Osteoblast (primary cell): ENCODE measurements around the gene MAP4K3. TPM values are rescaled to one million over a fixed set of nuclear protein-coding genes. Genes with fewer than 3 reads are reported as not detected.

Experiments
- DNase-seq: peaks from one replicate; pipeline ENCODE4 v3.0.0; 2011; ENCODE audit warnings: low spot score, mixed read lengths; ENCODE audit not compliant: insufficient read length; ENCODE audit errors: missing footprints
- H2AFZ ChIP-seq: 2 replicates; pipeline ENCODE4 v1.6.0; 2011; ENCODE audit warnings: mild to moderate bottlenecking, low read length
- H3K27ac ChIP-seq: 2 replicates; pipeline ENCODE4 v1.5.1; 2011; ENCODE audit warnings: mild to moderate bottlenecking, low read depth, low read length, moderate library complexity
- H3K27me3 ChIP-seq: 2 replicates; pipeline ENCODE4 v1.6.0; 2012; ENCODE audit warnings: mild to moderate bottlenecking, control low read depth, inconsistent platforms, low read length, moderate library complexity; ENCODE audit not compliant: insufficient read depth
- H3K36me3 ChIP-seq: 2 replicates; pipeline ENCODE4 v1.5.1; 2011; ENCODE audit warnings: mild to moderate bottlenecking, low read length, control low read depth, moderate library complexity; ENCODE audit not compliant: insufficient read depth
- H3K4me1 ChIP-seq: 2 replicates; pipeline ENCODE4 v1.5.1; 2011; ENCODE audit warnings: mild to moderate bottlenecking, low read length, control low read depth, moderate library complexity; ENCODE audit not compliant: insufficient read depth
- H3K4me2 ChIP-seq: 2 replicates; pipeline ENCODE4 v1.6.0; 2011; ENCODE audit warnings: mild to moderate bottlenecking, low read length; ENCODE audit not compliant: insufficient read depth
- H3K4me3 ChIP-seq: fragments of 200-600 bp; sonication (generic); 3 replicates; pipeline ENCODE4 v1.5.1; 2012; ENCODE audit warnings: mild to moderate bottlenecking, low read length, inconsistent platforms; ENCODE audit not compliant: insufficient read depth
- H3K79me2 ChIP-seq: 2 replicates; pipeline ENCODE4 v1.6.0; 2012; ENCODE audit warnings: mild to moderate bottlenecking, low read length, control low read depth, inconsistent platforms; ENCODE audit not compliant: insufficient read depth
- H3K9me3 ChIP-seq: 2 replicates; pipeline ENCODE4 v1.5.1; 2011; ENCODE audit warnings: low read depth, low read length, control low read depth
- H4K20me1 ChIP-seq: 2 replicates; pipeline ENCODE4 v1.6.0; 2012; ENCODE audit warnings: mild to moderate bottlenecking, low read length, control low read depth; ENCODE audit not compliant: insufficient read depth
- CTCF ChIP-seq: IDR thresholded peaks from 2 replicates; pipeline ENCODE4 v1.5.1; 2011; ENCODE audit warnings: mild to moderate bottlenecking, low read depth, low read length, moderate library complexity; ENCODE audit errors: extremely low read depth
- total RNA-seq: library from RNA; depleted of rRNA; stranded (reverse); fragments of >200 nt; gene quantifications from 2 replicates; pipeline ENCODE4 v1.2.3, GENCODE V29; 2012

MAP4K3 gene
- total RNA-seq, 1 donor, result 51.8 TPM

GRCh38 chr2:39289609-39290008 lies 147.5 kb downstream of the MAP4K3 start:
- H3K27ac ChIP-seq, result no peak overlapping the region
- no peaks in the 10 kb centered on the region for H3K4me1 ChIP-seq
- H3K4me3 ChIP-seq, result no peak overlapping the region
- H3K9me3 ChIP-seq, result no peaks in the 10 kb centered on the region
- H3K27me3 ChIP-seq, result no peaks in the 10 kb centered on the region
- no peak overlapping the region for H2AFZ ChIP-seq
- no peaks in the 10 kb centered on the region for H4K20me1 ChIP-seq
- TF ChIP-seq CTCF, result no peak
- peaks cover 52% of the 10 kb centered on the region for H3K36me3 ChIP-seq
- no peak overlapping the region for H3K4me2 ChIP-seq
- no peak for DNase-seq
- H3K79me2 ChIP-seq, result no peaks in the 10 kb centered on the region

GRCh38 chr2:39283561-39283960 lies 153.5 kb downstream of the MAP4K3 start:
- TF ChIP-seq CTCF, result no peak
- Histone ChIP-seq H3K27ac (no peak overlapping the region), H4K20me1 (no peaks in the 10 kb centered on the region), H3K27me3 (no peaks in the 10 kb centered on the region), H3K9me3 (no peaks in the 10 kb centered on the region), H3K4me1 (no peaks in the 10 kb centered on the region), H2AFZ (no peak overlapping the region), H3K36me3 (peaks cover 37% of the 10 kb centered on the region), H3K4me2 (no peak overlapping the region), H3K4me3 (no peak overlapping the region), H3K79me2 (no peaks in the 10 kb centered on the region)
- DNase-seq, result no peak

- Histone ChIP-seq H3K27me3 (no peaks in the 10 kb centered on the region), H4K20me1 (no peaks in the 10 kb centered on the region), H3K79me2 (no peaks in the 10 kb centered on the region), H2AFZ (no peak overlapping the region), H3K4me3 (no peak overlapping the region), H3K27ac (no peak overlapping the region), H3K36me3 (peaks cover 44% of the 10 kb centered on the region), H3K4me2 (no peak overlapping the region), H3K4me1 (no peaks in the 10 kb centered on the region), H3K9me3 (no peaks in the 10 kb centered on the region)
- no peak for TF ChIP-seq CTCF
- DNase-seq, result no peak
These were observed 155.7 kb downstream of the MAP4K3 start for GRCh38 chr2:39281391-39281790.

GRCh38 chr2:39275016-39275415 lies 162.1 kb downstream of the MAP4K3 start:
- Histone ChIP-seq H3K4me1 (no peaks in the 10 kb centered on the region), H3K9me3 (no peaks in the 10 kb centered on the region)

More at GRCh38 chr2:39275016-39275415, 162.1 kb downstream of the MAP4K3 start:
- Histone ChIP-seq H3K4me3 (no peak overlapping the region), H3K27me3 (no peaks in the 10 kb centered on the region), H4K20me1 (no peaks in the 10 kb centered on the region), H3K27ac (no peak overlapping the region), H2AFZ (no peak overlapping the region), H3K4me2 (no peak overlapping the region), H3K79me2 (no peaks in the 10 kb centered on the region), H3K36me3 (peaks cover 61% of the 10 kb centered on the region)
- no peak for DNase-seq
- TF ChIP-seq CTCF, result no peak
